ENCODE measurements around the gene C5.

The C5 gene

GRCh38 chr9:120924698-120925534, 125.2 kb downstream of the C5 start:
- peak; percentile 40 for DNase-seq (ENCODE audit: low read depth)

DNA sequence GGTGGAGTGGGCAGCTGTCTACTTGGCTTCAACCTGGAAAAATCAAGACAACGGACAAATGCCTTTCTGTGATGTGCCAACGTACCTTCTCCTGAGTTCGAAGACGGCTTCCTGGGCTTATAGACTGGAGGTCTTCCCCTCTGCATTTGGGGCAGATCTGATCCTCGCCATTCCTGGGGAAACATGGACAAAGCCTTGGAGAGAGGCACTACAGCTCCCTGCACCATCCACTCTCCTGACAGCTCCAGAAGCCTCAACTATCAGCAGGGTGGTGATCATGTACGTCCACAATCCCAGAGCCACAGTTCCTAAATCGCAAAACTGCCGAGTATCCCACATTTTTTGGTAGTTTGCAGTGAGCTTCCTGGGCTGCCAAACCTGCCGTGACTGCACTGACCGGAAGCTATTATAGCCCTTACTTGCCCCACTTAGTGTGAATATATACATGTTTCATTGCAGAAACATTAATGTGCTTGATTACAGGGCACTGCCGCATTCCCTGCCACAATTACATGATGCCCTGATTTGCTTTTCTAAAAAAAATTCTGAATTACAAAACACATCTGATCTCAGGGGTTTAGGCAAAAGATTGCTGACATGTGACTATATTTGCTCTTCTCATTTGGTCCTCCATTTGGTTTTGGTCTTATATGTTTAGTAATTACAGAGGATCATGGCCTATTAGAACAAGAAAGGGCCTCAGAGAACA, 126.3 kb downstream of the C5 start:
- no peak for DNase-seq (ENCODE audit: low read depth)

- no peak for DNase-seq (ENCODE audit: low read depth)
These were observed 127.5 kb downstream of the C5 start for GRCh38 chr9:120922404-120923195.

- DNase-seq (ENCODE audit: low read depth): peak; percentile 25
These were observed 128.4 kb downstream of the C5 start for GRCh38 chr9:120921661-120922181.

- no peak for DNase-seq (ENCODE audit: low read depth)
These were observed 129.3 kb downstream of the C5 start for GRCh38 chr9:120920806-120921178.

DNA sequence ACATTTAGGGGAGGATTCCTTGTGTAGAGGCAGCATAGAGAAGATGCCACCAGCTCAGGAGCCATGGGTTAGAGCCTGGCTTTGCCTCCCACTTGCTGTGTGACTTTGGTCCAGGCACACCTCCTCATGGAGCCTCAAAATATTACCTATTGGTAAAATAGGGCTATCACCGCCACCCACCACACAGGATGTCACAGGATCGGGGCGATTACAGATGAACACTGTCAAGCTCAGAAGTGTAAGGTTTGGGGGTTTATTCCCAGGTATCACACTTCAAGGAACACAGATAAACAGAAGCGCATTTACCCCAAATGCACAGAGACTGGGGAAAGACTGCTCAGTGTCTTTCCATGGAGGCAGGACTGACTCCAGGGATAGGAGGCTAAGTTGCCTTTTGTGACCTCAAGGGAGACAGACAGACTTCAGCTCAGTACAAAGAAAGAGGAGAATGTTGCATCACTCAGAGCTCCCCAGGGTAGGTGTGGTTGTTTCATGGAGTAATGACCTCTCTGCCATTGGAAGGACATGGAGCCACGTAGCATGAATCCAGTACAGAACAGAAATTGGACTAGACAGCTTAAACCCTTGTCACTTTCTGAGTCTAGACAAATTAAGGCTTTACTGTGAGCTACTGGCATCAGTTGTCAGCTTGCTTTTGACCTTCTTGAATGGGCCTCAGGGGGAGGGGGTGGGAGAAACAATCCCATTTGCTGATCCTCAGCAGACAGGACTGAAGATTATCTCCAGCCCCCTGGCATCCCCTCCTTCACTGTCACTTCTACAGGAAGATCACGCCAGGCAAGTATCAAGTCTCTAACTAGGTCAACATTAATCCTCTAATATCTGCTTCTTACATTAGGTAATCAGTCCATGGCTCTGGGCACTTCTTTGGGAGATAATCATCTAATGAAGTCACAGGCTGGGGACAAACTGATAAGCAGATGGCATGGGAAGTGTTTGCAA, 130.0 kb downstream of the C5 start:
- DNase-seq (ENCODE audit: low read depth): peak; percentile 51

- peak; percentile 87 for DNase-seq (ENCODE audit: low read depth)
These were observed 130.9 kb downstream of the C5 start for GRCh38 chr9:120918931-120919842.

- DNase-seq (ENCODE audit: low read depth): no peak
These were observed 131.9 kb downstream of the C5 start for GRCh38 chr9:120917929-120918762.

GRCh38 chr9:120916991-120917880, 132.8 kb downstream of the C5 start:
- no peak for DNase-seq (ENCODE audit: low read depth)

GRCh38 chr9:120916588-120916987, 133.5 kb downstream of the C5 start:
- peak; percentile 82 for DNase-seq (ENCODE audit: low read depth)

GRCh38 chr9:120915854-120916470, 134.1 kb downstream of the C5 start:
- no peak for DNase-seq (ENCODE audit: low read depth)

DNA sequence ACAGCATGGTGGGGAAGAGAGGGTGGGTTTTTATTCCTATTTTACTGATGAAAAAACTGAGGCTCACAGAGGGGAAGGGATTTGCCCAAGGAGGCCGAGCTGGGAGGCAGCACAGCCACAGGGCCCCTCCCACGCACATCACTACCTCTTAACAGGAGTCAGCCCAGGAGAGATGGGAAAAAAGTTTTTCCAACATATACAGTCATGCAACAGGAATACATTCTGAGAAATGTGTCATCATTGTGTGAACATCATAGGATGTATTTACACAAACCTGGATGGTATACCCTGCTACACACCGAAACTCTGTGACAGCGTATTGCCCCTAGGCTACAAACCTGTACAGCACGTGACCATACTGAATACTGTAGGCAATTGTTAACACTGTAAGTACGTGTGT, 135.1 kb downstream of the C5 start:
- DNase-seq (ENCODE audit: low read depth): peak; percentile 43

DNA sequence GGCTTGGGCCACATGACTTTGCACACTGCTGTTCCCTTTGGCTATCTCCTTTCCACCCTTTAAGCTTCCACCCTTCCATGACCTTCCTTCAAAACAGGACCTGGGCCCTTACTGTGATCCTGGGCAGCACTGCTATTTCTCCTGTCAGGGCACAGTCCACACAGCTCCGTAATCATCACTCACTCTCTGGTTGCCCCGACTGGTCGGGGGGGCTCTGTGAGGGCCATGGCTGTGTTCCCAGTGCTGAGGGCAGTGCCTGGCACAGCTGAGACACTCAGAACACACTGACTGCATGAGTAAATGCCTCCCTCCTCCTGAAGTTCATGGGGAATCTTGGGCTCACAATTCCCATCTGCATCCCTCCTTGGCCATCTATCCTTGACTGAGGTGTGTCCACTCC, 135.7 kb downstream of the C5 start:
- no peak for DNase-seq (ENCODE audit: low read depth)

GRCh38 chr9:120913647-120914264, 136.3 kb downstream of the C5 start:
- DNase-seq (ENCODE audit: low read depth): peak; percentile 23

- no peak for DNase-seq (ENCODE audit: low read depth)
These were observed 137.0 kb downstream of the C5 start for GRCh38 chr9:120912958-120913646.

GRCh38 chr9:120911295-120911837, 138.7 kb downstream of the C5 start:
- no peak for DNase-seq (ENCODE audit: low read depth)

All from EH (cell line).